ENCODE results near the gene NFRKB.
"Not testable (repeated sequence)": the region's sequence is repeated elsewhere in the genome, so short reads cannot be mapped to it uniquely, and the experiment has no call there.

- not testable (repeated sequence) for TF ChIP-seq CTCF (IDR thresholded peaks at IDR 0.05); POLR2A (IDR thresholded peaks at IDR 0.05); POLR2AphosphoS5 (IDR thresholded peaks at IDR 0.05; ENCODE audit: insufficient read depth in 1 of 2, low read depth in 1 of 2)
Measured at GRCh38 chr11:129847361-129847760, 48.0 kb downstream of the NFRKB start.
